NCI-H226 (cell line): Measurements from ENCODE around the gene KRR1.

Experiments used
- DNase-seq: peaks from one replicate; pipeline ENCODE4 v3.0.0-alpha.2; 2015

KRR1 gene

DNA sequence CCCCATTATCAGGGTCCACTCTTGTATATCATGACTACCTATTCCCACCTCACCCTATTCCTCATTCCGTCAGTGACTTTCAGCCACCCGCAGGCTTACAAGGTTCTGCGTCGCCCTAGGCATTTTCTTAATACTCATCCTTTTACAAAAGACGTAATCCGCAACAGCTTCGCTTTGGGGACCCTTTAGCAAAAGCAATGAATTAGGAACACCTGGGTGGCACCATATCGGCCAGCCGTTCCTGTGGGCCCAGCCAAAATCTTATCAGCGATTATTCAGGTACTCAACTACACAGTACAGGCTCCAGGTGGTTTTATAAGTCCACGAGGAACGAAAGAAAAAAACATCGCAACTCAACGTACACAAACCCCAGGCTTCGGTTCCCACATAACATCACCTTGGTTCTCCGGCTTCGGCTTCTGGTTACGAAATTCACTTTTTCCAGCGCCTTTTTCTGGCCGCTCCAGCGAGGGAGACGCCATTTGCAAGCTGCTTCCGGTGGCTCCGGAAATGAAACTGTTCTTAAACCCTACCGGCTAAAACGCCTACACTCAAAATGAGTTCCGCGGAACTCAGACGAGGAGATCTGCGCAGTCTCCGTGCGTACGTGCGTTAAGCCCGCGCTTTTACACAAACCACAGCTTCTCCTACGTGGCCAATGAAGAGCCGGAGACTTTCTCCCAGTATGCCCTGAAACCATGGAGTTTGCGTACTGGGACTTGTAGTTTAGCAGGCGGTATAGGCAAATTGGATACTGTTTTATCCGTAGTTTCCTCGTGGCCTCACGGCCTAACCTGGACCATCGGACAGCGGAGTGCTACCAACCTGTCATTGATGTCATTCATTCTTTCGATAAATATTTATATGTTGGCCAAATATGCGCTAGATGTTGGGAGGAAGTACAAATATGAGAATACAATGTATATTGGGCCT, at the start of gene KRR1:
Gene KRR1, minus strand, starts transcription at position 494 of the 933 bp plus-strand sequence. Its CDS starts 12 bp downstream, at position 482.
- DNase-seq, result peak; percentile 99

- peak; percentile 18 for DNase-seq
Measured at GRCh38 chr12:75560167-75560566, 48.8 kb upstream of the KRR1 start.

DNA sequence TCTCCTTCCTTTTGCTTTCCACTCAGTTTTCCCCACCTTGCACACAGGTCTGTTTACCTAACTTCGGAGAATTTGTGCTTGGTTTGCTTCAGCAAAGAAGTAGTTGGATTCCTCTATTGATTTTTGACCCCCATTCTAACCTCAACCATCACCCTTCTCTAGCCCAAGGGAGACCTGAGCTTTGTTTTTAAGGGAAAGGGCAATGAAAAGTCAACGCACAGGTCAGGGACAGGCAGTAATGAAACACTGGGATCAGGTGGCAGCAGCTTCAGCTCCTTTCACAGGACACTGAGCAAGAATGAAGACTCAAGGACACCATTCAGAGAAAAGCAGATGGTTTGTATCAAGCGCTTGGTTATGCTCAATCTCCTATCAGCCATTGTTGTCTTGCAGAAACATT, 46.9 kb upstream of the KRR1 start:
- no peak for DNase-seq

DNA sequence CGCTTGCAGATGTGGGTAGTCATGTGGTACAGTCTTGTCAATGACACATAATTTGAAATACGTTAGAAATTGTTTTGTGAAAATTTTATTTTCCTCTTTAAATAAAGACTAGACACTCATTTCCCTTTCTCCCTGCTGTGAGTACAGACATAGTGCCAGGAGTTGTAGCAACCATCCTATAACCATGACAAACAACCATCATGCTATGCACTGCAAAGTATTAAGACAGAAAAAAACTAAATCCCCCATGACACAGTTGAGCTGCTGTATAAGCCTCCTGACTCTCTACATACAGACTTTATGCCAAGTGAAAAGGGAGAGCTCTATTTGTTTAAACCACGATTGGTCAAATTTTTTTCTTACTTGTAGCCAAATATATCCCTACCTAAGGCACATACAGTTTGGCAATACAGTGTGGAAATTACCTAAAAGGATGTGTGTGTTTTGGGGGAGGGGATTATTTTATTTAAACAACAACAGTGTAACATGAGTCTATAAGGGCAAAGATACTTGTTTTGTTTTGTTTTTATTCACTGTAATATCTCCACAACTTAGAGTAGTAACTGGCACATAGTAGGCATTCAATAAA, 45.0 kb upstream of the KRR1 start:
- DNase-seq, result no peak

DNA sequence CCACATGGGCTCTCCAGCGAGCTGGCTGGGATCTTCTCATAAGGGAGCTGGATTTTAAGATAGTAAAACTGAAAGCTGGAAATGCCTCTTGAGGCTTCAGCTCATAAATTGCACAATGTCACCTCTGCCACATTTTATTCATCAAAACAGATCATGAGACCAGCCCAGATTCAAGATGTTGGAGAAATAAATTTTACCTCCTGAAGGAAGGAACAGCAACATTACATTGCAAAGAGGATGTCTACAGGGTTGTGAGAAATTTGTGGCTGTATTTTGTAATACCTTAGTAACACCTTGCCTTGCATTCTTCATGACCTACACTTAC, 43.1 kb upstream of the KRR1 start:
- DNase-seq, result no peak

DNA sequence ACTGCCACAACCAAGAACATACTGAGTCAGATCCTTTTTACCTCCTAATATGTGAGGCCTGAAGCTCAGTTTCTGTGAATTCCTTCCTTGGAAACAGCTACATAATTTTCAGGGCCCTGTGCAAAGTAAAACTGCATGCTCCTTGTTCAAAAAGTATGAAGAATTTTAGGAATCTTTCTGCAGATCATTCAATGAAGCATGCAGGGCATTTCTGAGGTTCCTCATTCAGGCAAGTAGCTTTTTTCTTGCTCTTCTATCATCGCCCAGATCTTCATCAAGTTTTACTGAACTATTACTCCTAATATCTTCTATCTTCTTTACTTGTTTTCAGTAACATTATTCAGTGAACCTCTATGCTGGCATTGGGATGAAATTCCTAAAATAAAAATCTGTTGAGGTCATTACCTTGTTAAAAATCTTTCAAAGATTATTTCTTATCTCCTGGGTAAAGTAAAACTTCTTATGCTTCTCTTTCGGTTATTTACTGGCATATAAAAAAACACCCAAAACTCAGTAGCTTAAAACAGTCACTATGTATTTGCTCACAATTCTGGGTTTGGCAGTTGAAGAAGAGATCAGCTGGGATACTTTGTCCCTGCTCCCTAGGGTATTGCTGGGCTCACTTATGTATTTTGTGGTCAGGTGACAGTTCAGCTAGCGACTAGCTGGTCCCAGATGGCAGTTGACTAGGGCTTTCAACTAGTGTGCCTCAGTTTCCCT, 42.6 kb upstream of the KRR1 start:
- DNase-seq, result no peak

DNA sequence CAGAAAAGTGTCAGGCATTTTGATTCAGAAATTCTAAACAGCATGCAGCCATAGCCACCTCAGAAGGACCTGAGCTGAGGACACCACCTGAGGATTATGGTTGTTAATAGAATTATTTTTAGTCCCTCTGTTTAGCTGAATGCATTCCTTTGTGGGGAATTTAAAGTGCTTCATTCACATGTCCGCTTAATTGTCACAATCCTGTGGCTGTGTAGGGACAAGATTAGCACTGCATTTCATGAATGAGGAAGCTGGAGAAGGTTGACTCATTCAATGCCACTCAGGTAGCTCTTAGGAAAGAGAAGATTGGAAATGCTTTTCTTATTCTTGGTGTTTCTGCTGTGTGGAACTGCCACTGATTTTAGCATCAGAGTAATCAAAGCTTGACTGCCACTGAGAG, 42.0 kb upstream of the KRR1 start:
- DNase-seq, result no peak

- no peak for DNase-seq
Measured at GRCh38 chr12:75551477-75551876, 40.1 kb upstream of the KRR1 start.

DNA sequence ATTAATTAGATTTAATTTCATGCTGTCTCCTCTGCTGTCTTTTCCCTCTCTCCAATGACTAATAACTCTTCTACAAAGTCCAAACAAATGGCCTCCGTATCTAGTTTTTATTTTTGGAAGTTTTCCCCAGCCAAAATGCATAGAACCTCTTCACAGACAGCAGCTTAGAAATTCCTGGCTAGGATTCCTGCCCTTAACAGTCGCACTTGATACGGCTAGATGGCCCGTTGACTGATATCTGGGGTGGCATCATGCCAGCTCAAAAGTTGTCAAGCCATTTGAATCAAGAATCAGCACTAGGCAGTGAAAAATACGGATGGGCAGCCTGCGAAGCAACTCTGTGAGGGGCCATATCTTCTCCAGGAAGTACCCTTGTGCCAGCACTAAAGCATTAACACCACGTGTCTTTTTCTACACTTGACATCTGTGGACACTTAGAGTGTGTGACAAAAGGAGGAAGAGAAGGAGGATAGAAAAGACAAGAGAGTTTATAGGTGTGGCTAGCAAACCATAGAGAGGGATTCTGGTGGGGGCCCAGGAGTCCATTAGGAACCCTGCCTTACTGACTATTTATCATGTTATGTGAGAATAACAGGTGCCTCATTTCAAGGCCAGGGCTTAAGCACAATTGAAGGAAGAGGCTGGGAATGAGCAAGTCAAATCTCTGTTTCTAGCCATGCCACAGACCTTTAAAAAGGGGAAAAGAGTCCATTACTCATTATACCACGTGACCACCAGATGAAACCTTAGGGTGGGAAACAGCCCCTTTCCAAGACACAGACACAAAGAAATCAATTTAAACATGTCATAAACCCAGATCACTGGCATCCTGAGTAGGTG, 39.2 kb upstream of the KRR1 start:
- DNase-seq, result peak; percentile 25

- no peak for DNase-seq
Measured at GRCh38 chr12:75549989-75550388, 38.6 kb upstream of the KRR1 start.

DNA sequence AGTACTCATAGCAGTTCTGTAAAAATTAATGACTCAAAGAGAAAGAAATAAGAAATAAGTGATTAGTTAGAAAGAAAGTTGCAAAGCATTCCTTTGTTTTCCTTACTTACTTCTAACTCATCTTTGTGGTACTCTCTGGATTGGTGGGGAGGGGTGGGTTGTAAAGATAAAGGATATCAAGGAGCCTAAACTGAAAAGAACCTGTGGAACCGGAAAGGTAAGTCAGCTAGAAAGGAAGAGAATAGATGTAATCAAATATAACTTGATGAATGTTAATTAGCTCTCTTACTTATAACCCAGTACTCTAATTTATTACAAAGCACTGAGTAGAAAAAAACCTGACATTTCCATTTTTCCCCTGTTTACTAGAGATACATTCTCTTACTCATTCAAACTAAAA, 37.5 kb upstream of the KRR1 start:
- no peak for DNase-seq

DNA sequence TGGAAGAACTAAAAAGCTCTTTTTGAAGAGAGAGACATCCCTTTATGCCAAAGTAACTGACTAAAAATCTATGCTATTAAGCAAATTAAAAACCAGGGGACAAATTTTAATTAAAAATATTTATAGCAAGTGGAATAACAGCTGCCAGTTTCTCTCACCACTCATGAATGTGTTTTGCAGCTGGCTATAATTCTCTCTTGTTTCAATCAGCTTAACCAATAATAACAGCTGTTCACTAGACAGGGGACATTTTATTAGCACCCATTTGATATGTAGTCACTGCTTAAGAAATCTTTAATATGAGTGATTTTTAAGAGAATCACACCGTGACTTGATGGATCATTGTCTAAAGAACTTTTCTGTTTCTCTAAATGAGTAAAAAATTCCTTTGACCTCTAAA, 34.2 kb upstream of the KRR1 start:
- DNase-seq, result no peak

GRCh38 chr12:75543529-75543928, 32.1 kb upstream of the KRR1 start:
- DNase-seq, result no peak

- DNase-seq, result peak; percentile 41
Measured at GRCh38 chr12:75542942-75543341, 31.5 kb upstream of the KRR1 start.

- no peak for DNase-seq
Measured at GRCh38 chr12:75539889-75540288, 28.5 kb upstream of the KRR1 start.

GRCh38 chr12:75533239-75533638, 21.8 kb upstream of the KRR1 start:
- peak; percentile 25 for DNase-seq

GRCh38 chr12:75529826-75530225, 18.4 kb upstream of the KRR1 start:
- no peak for DNase-seq

DNA sequence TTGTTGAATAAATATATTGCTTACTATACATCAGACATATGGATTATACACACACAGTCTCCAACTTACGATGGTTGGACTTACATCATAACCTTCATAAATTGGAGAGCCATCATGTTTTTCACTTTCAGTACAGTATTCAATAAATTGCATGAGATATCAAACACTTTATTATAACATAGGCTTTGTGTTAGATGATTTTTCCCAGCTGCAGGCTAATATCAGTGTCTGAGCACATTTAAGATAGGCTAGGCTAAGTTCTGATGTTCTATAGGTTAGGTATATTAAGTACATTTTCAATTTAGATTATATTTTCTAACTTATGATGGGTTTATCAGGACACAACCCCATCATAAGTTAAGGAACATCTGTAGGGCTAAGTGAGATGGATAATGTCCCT, 17.9 kb upstream of the KRR1 start:
- no peak for DNase-seq

GRCh38 chr12:75528692-75529091, 17.3 kb upstream of the KRR1 start:
- DNase-seq, result no peak

DNA sequence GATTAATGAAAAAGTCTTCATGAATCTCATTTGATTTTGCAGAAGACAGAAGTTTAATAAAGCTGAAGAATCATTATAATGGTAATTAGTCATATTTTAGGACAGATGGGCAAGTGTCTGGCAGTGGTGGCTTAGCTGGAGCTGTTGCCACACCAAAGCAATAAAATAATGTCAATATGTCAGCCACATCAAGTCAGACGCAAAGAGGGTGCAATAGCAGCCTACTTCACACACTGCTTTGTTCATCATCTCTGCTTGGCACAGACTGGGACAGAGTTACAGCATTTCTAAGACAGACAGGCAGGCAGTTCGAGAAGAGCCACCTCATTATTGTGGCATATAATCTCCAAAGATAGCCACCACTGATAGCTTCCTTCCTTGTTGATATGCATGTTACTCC, 16.9 kb upstream of the KRR1 start:
- no peak for DNase-seq

- DNase-seq, result peak; percentile 43
Measured at GRCh38 chr12:75526655-75527511, 15.5 kb upstream of the KRR1 start.

- DNase-seq, result no peak
Measured at GRCh38 chr12:75525263-75525662, 13.9 kb upstream of the KRR1 start.
